Nephron (organoid): ENCODE measurements around the gene ULBP1.
"Not testable (repeated sequence)": the region's sequence is repeated elsewhere in the genome, so short reads cannot be mapped to it uniquely, and the experiment has no call there.

ENCODE experiments used
- H3K27ac Mint-ChIP-seq, 3 experiments: 2 replicates each; pipeline ENCODE4 v1.8.0; 2020; ENCODE audit warnings: mixed read lengths in 3 of 3, mild to moderate bottlenecking in 2 of 3, moderate library complexity in 1 of 3
- H3K27me3 Mint-ChIP-seq: 2 replicates; pipeline ENCODE4 v1.8.0; 2021; ENCODE audit warnings: low read depth, mild to moderate bottlenecking, moderate library complexity, mixed read lengths
- H3K36me3 Mint-ChIP-seq: 2 replicates; pipeline ENCODE4 v1.8.0; 2020; ENCODE audit warnings: low read depth, mixed read lengths
- H3K4me1 Mint-ChIP-seq: 2 replicates; pipeline ENCODE4 v1.8.0; 2020; ENCODE audit warnings: mixed read lengths
- H3K4me3 Mint-ChIP-seq, 3 experiments: 2 replicates each; pipeline ENCODE4 v1.8.0; 2020; ENCODE audit warnings: mild to moderate bottlenecking in 3 of 3, mixed read lengths in 3 of 3, moderate library complexity in 2 of 3
- H3K9me3 Mint-ChIP-seq: 2 replicates; pipeline ENCODE4 v1.8.0; 2020; ENCODE audit warnings: mixed read lengths
- TF ChIP-seq, protein P1 (sequence below), 3 experiments: fragments of 200-600 bp; sonication (generic); IDR thresholded peaks; one replicate each; pipeline ENCODE4 v1.5.0; 2021; ENCODE audit warnings: antibody characterized with exemption in 3 of 3; ENCODE audit not compliant: unreplicated experiment in 3 of 3

ULBP1 gene

DNA sequence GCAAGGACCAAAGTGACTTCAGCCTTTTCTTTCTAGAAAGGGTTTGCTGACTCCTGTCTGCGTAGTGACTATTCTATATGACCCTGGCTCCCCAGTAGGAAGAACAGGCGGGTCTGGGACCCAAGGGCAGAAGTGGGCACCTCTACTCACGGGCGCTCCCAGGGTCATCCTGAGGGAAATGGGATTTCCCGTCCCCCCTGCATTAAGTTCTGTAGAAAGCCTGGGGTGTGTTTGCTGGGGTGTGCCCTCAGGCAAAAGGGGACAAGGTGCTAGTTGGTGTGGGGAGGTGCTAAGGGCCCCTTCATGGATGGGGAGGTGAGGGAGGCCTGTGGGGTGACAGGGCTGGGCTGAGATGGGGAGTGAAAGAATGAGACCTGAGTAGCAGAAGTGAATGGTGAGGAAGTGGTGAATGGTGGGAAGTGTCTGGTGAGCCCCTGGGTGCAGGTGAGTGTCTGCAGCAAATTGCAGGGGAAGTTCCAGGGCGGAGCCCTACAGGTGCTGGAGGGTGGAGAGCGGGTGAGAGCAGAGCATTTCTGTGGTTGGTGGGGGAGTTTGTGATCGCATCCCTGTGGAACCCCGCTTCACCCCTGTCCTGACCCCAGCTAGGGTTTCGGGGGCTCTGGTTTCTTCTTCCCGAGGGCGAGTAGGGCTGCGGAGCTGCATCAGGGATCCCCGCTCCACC, 40.5 kb downstream of the ULBP1 start:
- Mint-ChIP-seq H3K9me3 (peaks cover 3% of the 10 kb centered on the region), H3K4me3 (peak overlapping the region; percentile 81 to 89 (median 87)), H3K36me3 (no peaks in the 10 kb centered on the region), H3K4me1 (no peaks in the 10 kb centered on the region), H3K27ac (no peak overlapping the region), H3K27me3 (peaks cover 96% of the 10 kb centered on the region)
- TF ChIP-seq, protein P1, sequence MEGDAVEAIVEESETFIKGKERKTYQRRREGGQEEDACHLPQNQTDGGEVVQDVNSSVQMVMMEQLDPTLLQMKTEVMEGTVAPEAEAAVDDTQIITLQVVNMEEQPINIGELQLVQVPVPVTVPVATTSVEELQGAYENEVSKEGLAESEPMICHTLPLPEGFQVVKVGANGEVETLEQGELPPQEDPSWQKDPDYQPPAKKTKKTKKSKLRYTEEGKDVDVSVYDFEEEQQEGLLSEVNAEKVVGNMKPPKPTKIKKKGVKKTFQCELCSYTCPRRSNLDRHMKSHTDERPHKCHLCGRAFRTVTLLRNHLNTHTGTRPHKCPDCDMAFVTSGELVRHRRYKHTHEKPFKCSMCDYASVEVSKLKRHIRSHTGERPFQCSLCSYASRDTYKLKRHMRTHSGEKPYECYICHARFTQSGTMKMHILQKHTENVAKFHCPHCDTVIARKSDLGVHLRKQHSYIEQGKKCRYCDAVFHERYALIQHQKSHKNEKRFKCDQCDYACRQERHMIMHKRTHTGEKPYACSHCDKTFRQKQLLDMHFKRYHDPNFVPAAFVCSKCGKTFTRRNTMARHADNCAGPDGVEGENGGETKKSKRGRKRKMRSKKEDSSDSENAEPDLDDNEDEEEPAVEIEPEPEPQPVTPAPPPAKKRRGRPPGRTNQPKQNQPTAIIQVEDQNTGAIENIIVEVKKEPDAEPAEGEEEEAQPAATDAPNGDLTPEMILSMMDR (IDR thresholded peaks at IDR 0.05; ENCODE audit: unreplicated experiment in 3 of 3) = no peak

DNA sequence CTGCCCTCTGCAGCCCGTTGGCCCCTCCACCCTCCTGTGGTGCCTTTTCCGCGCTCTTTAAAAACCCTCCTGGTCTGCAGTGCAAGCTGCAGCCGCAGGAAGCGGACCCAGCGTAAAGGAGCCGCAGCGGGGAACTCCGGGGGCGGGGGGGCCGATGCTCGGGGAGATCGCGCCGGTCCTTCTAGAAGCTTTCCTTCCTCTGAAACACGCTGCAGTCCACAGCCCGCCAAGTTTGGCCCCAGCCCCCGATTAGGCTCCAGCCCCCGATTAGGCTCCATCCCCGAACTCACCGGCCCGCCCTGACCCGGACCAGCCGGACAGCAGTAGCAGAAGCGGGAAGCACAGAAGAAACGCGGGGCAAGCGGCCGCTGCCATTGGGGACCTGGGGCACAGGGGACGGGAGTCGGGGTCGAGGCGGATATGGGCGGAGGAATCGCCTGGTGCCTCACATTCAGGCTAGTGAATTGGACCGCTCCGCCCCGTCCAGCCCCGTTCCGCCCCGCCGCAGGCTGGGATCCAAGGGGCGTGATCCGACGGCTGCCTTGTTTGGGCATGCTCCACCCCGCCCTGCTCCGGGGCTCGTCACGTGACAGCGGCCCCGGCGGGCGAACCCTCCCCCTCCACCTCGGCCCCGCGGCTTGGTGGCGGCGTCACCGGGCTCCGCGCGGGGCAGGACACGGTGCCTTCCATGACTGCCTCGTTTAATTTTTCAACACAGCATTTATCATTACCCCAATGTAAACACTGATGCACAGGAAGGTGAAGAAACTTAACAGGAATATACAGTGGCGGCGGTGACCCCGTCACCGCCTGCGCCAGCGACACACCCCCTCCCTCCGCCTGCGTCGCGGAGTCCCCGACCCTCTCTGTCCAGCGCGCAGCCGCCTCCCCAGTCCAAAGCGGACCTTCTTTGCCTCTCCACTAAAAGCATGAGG, 41.3 kb downstream of the ULBP1 start:
- H3K4me3 Mint-ChIP-seq = peak overlapping the region; percentile 87 to 91 (median 89)
- TF ChIP-seq, protein P1 (IDR thresholded peaks at IDR 0.05; ENCODE audit: unreplicated experiment in 3 of 3) = no peak
- peaks cover 96% of the 10 kb centered on the region for H3K27me3 Mint-ChIP-seq
- H3K9me3 Mint-ChIP-seq = peaks cover 3% of the 10 kb centered on the region
- H3K36me3 Mint-ChIP-seq = no peaks in the 10 kb centered on the region
- no peak overlapping the region for H3K27ac Mint-ChIP-seq
- no peaks in the 10 kb centered on the region for H3K4me1 Mint-ChIP-seq

DNA sequence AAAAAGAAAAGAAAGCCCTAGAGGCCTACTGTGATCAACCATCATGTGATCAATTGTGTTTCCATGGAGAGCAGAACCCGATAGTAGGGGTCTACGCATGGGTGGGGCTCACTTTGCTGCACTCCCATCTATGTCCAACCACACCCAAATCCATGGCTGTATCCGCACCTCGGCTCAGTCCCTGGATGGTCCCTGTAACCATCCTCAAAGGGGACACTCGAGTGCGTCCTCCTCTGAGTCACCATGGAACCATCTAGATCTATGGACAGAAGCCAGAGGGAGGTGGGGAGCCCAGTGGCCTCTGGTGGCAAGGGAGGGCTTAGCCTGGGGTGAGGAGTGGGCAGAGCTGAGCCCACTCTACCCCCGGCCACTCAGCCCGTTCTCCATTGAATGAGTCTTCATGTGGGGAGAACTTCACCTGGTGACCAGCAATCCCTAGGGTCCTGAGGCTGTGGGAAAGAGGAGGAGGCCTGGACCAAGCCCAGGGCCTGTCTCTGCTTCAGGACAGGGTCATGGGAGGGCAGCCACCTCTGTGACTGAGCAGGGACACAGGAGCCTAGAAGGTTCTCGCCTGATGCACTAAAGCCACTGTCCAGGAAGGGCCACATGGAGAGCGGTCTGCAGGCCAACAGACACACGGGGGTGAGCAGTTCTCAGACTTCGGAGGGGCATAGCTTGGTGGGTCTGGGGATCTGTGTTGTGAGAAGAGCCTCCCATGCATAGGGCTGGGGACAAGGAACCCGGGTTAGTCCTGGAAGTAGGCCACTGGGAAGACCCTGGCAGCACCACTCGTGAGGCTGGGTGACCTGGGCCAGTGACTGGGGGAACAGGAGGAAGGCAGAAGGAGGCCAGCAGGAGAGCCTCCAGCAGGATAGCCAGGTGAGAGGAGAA, 42.3 kb downstream of the ULBP1 start:
- Mint-ChIP-seq H3K9me3 (peaks cover 3% of the 10 kb centered on the region), H3K4me3 (peak overlapping the region; percentile 87 to 91 (median 89)), H3K27me3 (peaks cover 96% of the 10 kb centered on the region), H3K4me1 (no peaks in the 10 kb centered on the region), H3K36me3 (no peaks in the 10 kb centered on the region), H3K27ac (no peak overlapping the region)
- TF ChIP-seq, protein P1 (IDR thresholded peaks at IDR 0.05; ENCODE audit: unreplicated experiment in 3 of 3) = no peak

DNA sequence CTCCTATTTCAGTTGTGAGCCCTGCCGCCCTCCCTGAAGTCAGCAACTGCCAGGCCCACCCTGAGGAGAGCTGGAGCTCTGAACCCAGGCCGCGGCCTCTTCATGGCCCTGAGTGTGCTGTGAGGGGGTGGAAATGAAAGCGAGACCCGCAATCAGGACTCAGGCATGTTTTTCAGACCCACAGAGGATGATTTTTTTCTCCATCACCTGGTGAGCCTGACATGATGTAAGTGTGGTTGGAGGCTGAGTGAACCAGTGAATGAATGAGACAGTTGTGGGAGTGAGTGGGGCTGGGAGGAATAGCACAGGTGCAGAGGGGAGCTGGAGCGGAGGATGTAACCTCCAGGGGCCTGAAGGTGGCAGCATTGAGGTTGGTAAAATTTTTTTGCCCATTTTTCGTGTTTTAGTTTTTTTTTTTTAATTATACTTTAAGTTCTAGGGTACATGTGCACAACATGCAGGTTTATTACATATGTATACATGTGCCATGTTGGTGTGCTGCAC, 43.3 kb downstream of the ULBP1 start:
- Mint-ChIP-seq H3K36me3 (no peaks in the 10 kb centered on the region), H3K9me3 (peaks cover 3% of the 10 kb centered on the region), H3K4me3 (peak overlapping the region in 2 of 3 experiments; percentile 10 to 40), H3K27ac (no peak overlapping the region), H3K27me3 (peaks cover 96% of the 10 kb centered on the region), H3K4me1 (no peaks in the 10 kb centered on the region)
- TF ChIP-seq, protein P1 (IDR thresholded peaks at IDR 0.05; ENCODE audit: unreplicated experiment in 3 of 3) = peak; percentile 48 to 55 (median 54)

DNA sequence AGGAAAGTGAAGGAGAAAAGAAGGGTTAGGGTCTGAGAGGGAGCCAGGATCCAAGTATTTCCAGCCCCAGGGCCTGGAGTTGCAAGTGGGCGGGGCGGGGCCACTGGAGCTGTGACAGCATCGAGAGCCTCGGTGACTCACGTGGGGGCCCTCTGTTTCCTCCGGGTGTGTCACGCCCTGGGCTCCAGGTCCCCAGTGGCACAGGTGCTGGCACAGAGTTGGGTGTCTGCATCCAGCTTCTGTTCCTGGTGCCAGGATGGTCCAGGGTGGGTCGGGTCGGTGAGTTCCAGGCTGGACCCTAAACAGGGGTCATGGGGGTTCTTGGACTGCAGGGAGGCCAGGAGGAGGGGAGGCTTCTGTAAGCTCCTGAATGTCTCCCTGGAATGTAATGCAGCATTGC, 44.8 kb downstream of the ULBP1 start:
- no peak overlapping the region for H3K27ac Mint-ChIP-seq
- H3K9me3 Mint-ChIP-seq = no peaks in the 10 kb centered on the region

DNA sequence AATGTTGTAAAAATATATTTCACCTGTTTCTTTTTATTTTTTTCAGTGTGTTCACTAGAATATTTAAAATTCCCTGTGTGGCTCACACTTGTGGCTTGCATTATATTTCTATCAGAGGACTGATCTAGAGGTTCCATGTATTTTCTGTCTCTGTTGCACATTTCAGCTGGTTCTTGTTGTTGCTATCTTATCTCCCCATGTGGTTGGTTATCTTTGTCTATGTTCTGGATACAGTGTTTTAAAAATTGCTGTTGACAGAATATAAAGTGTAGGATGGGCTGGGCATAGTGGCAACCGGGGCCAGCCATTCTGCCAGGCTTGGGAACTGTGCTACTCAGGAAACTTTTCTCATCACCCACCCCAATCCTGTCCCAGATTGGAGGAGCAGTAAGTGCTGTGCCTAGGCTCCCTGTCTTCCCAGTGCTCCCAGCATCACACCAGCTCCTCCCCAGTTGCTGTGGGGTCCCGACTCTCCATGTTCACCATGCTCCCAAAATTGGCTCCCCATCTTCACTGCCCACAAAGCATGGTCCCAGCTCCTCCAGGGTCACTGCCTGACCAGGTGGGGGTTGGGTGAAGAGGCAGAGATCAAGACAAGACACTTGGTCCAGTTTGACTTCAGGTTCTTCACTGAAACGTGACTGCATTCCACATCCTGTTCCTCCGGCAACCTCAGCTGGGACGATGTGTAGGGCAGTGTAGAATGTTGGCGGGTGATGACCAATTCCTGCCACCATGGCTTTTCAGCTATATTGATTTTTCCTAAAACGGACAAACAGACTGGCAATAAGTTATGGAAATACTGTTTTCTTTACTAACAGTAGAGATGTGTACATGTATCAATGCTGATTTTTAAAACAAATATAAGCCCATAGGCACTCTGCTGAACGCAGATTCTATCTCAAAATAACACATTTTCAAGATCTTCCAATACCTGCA, 49.4 kb downstream of the ULBP1 start:
- peaks cover 96% of the 10 kb centered on the region for H3K27me3 Mint-ChIP-seq
- H3K9me3 Mint-ChIP-seq, H3K36me3 Mint-ChIP-seq, H3K4me3 Mint-ChIP-seq, H3K4me1 Mint-ChIP-seq, H3K27ac Mint-ChIP-seq: not testable (repeated sequence)

More for the DNA sequence above, 44.8 kb downstream of the ULBP1 start:
- H3K27me3 Mint-ChIP-seq = peaks cover 98% of the 10 kb centered on the region
- peak overlapping the region in 1 of 3 experiments; percentile 33 for H3K4me3 Mint-ChIP-seq
- TF ChIP-seq, protein P1 (IDR thresholded peaks at IDR 0.05; ENCODE audit: unreplicated experiment in 3 of 3) = no peak
- H3K4me1 Mint-ChIP-seq = no peaks in the 10 kb centered on the region
- H3K36me3 Mint-ChIP-seq = no peaks in the 10 kb centered on the region

DNA sequence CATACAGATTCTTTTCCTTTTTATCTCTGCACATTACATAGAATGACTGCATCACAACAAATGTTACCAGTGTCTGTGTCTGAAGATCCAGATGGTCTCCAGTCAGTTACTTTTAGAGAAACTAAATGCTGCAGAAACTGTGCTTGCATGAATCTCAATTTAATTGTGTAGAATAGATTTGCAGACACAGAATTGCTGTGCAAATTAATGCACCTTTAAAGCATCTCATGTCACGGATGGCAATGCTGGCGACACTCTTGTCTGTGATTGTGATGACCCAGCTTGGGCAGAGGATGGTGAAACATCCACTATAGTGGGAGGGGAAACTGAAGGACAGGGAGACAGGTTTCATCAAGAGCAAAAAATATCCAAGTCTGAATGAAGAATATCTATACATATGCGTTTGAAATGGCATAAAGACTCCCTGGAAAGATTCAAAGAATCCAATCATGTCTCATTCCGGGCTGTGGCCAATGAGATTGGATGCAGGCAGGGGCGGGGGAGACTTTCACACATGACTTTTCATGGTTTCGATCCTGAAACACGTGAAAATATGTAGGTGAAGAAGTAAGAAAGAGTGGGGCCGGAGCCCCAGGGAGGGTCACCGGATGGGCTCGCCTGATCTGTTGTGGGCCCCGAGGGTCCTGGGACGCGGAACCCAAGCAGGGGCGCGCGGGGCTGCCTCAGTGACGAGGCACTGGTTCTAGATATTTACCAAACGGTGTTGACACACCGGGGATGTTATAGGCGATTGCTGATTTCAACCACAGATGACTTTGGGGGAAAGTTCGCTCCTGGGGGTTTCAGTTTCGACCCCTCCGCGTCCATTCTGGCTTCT, 50.3 kb downstream of the ULBP1 start:
- H3K27me3 Mint-ChIP-seq = peaks cover 96% of the 10 kb centered on the region
- not testable (repeated sequence) for H3K9me3 Mint-ChIP-seq, H3K36me3 Mint-ChIP-seq, H3K27ac Mint-ChIP-seq, H3K4me1 Mint-ChIP-seq
- H3K4me3 Mint-ChIP-seq = peak overlapping the region; percentile 57 to 78 (median 68)
